Ovary (tissue), 9 donors: Measurements from ENCODE around the gene SELENON. TPM values are rescaled to one million over a fixed set of nuclear protein-coding genes. Genes with fewer than 3 reads are reported as not detected.

Experiments
- DNase-seq, 5 donors: peaks; one replicate each; pipeline ENCODE4 v3.0.0-alpha.2; 2019 to 2020
- H3K27ac ChIP-seq, 2 donors: fragments of 200-600 bp; one replicate each; pipeline versions ENCODE4 v1.5.1 to v1.8.0; 2019 to 2022
- H3K27me3 ChIP-seq: fragments of 200-600 bp; one replicate; pipeline ENCODE4 v1.8.0; 2022
- H3K36me3 ChIP-seq: fragments of 200-600 bp; sonication (generic); one replicate; pipeline ENCODE4 v1.5.1; 2019
- H3K4me1 ChIP-seq: one replicate; pipeline ENCODE4 v1.8.1; 2013; ENCODE audit warnings: mild to moderate bottlenecking, moderate library complexity; ENCODE audit not compliant: insufficient read depth
- H3K4me3 ChIP-seq: fragments of 200-600 bp; sonication (generic); one replicate; pipeline ENCODE4 v1.5.1; 2017
- H3K9me3 ChIP-seq, 2 donors: fragments of 200-600 bp in 1 of 2; sonication (generic) in 1 of 2; one replicate each; pipeline versions ENCODE4 v1.5.1 to v1.8.1; 2013 to 2019; ENCODE audit warnings: mild to moderate bottlenecking in 1 of 2, moderate library complexity in 1 of 2
- EP300 ChIP-seq: sonication (generic); formaldehyde crosslinking; IDR thresholded peaks from one replicate; pipeline ENCODE4 v1.6.1; 2017; ENCODE audit warnings: antibody characterized with exemption
- POLR2A ChIP-seq: fragments of 450-650 bp; IDR thresholded peaks from one replicate; pipeline ENCODE4 v1.6.1; 2017; ENCODE audit warnings: antibody characterized with exemption, mild to moderate bottlenecking, moderate library complexity
- WGBS, 3 donors: extraction: QIAGEN DNeasy Blood & Tissue Kit in 1 of 3; methylation state at CpG; one replicate each; pipeline versions ENCODE4 v1.1.5 to v1.1.7; 2013 to 2017; 5-methylcytosine and 5-hydroxymethylcytosine counted together
- intact Hi-C, 4 donors: fragments of 100-400 bp; cut with DNase I; formaldehyde crosslinking; loops; one replicate each; pipeline versions ENCODE4 v1.11.0 to v1.15.1; 2022 to 2023
- polyA plus RNA-seq, 2 donors: library from polyadenylated mRNA; stranded (reverse); fragments of 200-250 nt in 1 of 2; fragments of 350-450 nt in 1 of 2; fragmentation: Illumina TruSeq in 1 of 2; extraction: RNeasy Lipid Tissue Mini Kit (QIAGEN cat#74804) in 1 of 2; gene quantifications; one replicate each; pipeline ENCODE4 v1.2.3, GENCODE V29; 2013 to 2014
- total RNA-seq, 7 donors: library from RNA; depleted of rRNA in 2 of 7; stranded (reverse); fragments of >200 nt in 2 of 7; fragmentation: NEBNext Ultra II Directional in 3 of 7; extraction: Animal tissue kit (Norgen Biotek cat#: 25700) in 3 of 7; gene quantifications; one replicate each; pipeline versions ENCODE4 v1.1.0 to v1.2.4, GENCODE V29; 2016 to 2023
- TF ChIP-seq, protein P1 (sequence below), 3 donors: fragments of 450-650 bp in 2 of 3; fragments of 200-600 bp in 1 of 3; IDR thresholded peaks; one replicate each; pipeline versions ENCODE4 v1.5.1 to v1.8.0; 2016 to 2022; ENCODE audit warnings: antibody characterized with exemption in 3 of 3, mild to moderate bottlenecking in 1 of 3
- donor health status: DM: no; HTN: no; CAD: no; lungs with moderate emphysema.
- donor health status: DM: no; HTN: no; CAD: no.
- donor health status: Bipolar disorder and iron deficiency.
- donor health status: DM: yes; HTN: yes; CAD: no.
- donor health status: DM: no; HTN: no; CAD: no.
- donor health status: DM: yes; HTN: yes; CAD: no.

Gene SELENON
- total and polyA plus RNA-seq, 9 donors = 13.9 to 139 (median 66.3) TPM

DNA sequence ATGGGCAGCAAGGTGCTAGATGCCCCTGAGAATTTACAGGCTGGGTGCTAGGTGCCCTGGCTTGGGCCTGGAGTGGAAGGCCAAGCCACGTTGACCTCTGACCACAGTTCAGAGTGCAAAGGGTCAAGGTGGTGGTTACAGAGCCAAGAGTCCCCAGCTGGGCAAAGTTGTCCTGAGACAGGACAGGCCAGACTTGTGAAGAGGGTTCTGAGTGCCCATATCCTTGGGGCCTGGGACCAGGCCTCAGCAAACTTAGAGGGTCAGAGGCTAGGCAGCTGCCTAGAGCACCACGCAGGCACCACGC is 18.9 kb upstream of the SELENON start:
- peak overlapping the region in 1 of 2 donors; percentile 1 for H3K27ac ChIP-seq
- no peaks in the 10 kb centered on the region for H3K27me3 ChIP-seq
- 75 to 94% (median 76%) methylated on average over 3 of the region's 3 CpGs for WGBS, 3 donors
- H3K4me3 ChIP-seq = no peak overlapping the region
- no peaks in the 10 kb centered on the region for H3K36me3 ChIP-seq
- no peak for DNase-seq
- intact Hi-C loops = no loop called here
- no peaks in the 10 kb centered on the region for H3K9me3 ChIP-seq
- peaks cover 5% of the 10 kb centered on the region for H3K4me1 ChIP-seq
- TF ChIP-seq POLR2A (no peak), EP300 (no peak)

DNA sequence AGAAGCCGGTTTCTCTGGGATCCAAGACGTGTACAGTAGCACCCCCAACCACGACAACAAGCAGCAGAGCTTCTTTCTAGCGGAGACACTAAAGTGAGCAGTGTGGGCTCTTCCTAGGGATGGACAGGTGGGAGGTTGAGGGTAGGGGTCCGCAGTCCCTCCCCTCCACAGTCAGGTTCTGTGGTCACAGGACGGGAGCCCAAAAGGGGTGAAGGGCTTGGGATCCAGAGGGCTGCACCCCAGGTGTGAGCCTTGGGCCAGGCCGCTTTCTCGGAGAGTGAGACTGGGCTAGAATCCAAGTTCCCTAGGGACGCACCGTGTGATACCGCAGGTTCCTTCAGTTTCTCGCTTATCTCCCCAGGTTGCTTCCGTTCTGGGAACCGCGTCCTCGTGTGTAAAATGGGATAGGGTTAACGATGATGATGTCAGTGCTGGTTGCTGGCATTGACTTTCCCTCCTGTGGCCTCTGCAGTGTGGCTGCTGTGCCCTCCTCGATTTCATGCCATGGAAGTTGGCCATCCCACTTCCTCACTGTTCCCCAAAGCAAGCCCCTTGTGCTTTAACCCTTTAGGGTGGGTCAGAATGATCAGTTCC is 17.3 kb upstream of the SELENON start:
- intact Hi-C loops = no loop called here

DNA sequence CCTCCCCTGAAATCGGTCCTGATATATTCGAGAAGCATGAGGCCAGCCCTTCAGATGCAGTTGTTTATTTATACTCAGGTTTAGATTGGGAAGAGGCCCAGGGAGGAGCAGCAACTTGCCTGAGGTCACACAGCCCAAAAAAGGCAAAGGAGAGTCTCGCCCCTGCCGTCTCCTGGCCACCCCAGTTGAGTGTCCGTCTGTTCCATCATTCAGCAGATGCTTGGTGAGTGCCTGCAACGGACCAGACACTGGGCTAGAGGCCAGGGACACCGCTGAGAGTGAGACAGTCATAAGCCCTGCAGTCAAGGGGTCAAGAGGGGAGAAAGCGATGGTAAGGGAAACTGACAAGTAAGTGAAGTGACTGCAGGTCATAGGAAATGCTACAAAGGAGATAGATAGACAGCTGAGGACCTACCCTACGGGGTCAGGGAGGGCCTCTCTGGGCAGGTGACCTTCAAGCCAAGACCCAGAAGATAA is 15.4 kb upstream of the SELENON start:
- H3K27me3 ChIP-seq = no peaks in the 10 kb centered on the region
- WGBS, 3 donors = 72 to 80% (median 73%) methylated on average over 9 of the region's 9 CpGs
- H3K9me3 ChIP-seq = no peaks in the 10 kb centered on the region
- no peaks in the 10 kb centered on the region for H3K36me3 ChIP-seq
- TF ChIP-seq EP300 (no peak), POLR2A (no peak)
- TF ChIP-seq, protein P1, sequence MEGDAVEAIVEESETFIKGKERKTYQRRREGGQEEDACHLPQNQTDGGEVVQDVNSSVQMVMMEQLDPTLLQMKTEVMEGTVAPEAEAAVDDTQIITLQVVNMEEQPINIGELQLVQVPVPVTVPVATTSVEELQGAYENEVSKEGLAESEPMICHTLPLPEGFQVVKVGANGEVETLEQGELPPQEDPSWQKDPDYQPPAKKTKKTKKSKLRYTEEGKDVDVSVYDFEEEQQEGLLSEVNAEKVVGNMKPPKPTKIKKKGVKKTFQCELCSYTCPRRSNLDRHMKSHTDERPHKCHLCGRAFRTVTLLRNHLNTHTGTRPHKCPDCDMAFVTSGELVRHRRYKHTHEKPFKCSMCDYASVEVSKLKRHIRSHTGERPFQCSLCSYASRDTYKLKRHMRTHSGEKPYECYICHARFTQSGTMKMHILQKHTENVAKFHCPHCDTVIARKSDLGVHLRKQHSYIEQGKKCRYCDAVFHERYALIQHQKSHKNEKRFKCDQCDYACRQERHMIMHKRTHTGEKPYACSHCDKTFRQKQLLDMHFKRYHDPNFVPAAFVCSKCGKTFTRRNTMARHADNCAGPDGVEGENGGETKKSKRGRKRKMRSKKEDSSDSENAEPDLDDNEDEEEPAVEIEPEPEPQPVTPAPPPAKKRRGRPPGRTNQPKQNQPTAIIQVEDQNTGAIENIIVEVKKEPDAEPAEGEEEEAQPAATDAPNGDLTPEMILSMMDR (IDR thresholded peaks at IDR 0.05) = no peak
- no peak overlapping the region for H3K27ac ChIP-seq
- intact Hi-C loops = no loop called here
- peaks cover 5% of the 10 kb centered on the region for H3K4me1 ChIP-seq
- DNase-seq = no peak
- no peak overlapping the region for H3K4me3 ChIP-seq

More for the DNA sequence above, 17.3 kb upstream of the SELENON start:
- no peak for DNase-seq
- peaks cover 5% of the 10 kb centered on the region for H3K4me1 ChIP-seq
- no peak overlapping the region for H3K27ac ChIP-seq
- WGBS, 3 donors = 76 to 84% (median 79%) methylated on average over 18 of the region's 18 CpGs
- H3K4me3 ChIP-seq = no peak overlapping the region
- H3K36me3 ChIP-seq = no peaks in the 10 kb centered on the region
- no peaks in the 10 kb centered on the region for H3K9me3 ChIP-seq
- TF ChIP-seq POLR2A = no peak
- TF ChIP-seq, protein P1 (IDR thresholded peaks at IDR 0.05) = no peak
- TF ChIP-seq EP300 = no peak
- H3K27me3 ChIP-seq = no peaks in the 10 kb centered on the region

DNA sequence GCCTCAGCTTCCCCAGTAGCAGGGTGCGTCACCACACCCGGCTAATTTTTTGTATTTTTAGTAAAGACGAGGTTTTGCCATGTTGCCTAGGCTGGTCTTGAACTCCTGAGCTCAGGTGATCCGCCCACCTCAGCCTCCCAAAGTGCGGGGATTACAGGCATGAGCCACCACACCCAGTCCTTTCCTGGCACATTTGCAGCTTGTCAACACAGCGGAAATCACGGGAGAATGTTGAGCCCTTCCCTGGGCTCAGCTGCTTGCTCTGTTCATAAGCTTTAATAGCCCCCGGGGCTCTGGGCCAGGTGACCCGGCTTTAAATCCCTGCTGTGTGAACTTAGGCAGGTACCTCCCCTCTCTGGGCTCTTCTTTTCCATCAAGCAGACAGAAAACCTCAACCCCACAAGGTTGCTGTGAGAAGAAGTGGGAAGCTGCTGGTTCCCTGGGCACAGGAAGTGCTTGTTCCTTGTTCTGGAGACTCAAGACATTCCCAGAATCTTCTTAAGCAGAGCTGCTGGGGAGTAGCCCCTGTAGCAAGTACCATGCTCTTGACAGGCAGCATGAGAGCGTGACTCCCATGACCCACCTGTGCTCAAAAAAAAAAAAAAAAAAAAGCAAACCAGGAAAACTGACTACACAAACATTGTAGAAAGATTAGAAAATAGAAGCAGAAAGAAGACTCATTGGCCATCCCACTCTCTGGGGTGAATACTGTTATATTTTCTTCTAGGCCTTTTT is 14.5 kb upstream of the SELENON start:
- TF ChIP-seq POLR2A (no peak), EP300 (no peak)
- TF ChIP-seq, protein P1 (IDR thresholded peaks at IDR 0.05) = no peak
- WGBS, 3 donors = 85 to 90% (median 87%) methylated on average over 10 of the region's 10 CpGs

More for the DNA sequence above, 14.5 kb upstream of the SELENON start:
- DNase-seq = no peak
- peaks cover 5% of the 10 kb centered on the region for H3K4me1 ChIP-seq
- H3K36me3 ChIP-seq = no peaks in the 10 kb centered on the region
- H3K4me3 ChIP-seq = no peak overlapping the region
- no peaks in the 10 kb centered on the region for H3K27me3 ChIP-seq
- H3K27ac ChIP-seq = no peak overlapping the region
- intact Hi-C loops = no loop called here
- H3K9me3 ChIP-seq = no peaks in the 10 kb centered on the region
